ENCODE measurements around the gene DNAH11.

The DNAH11 gene

GRCh38 chr7:21550821-21551531 is 8.1 kb downstream of the DNAH11 start:
- DNase-seq (ENCODE audit: low read depth in 2 of 2) = no peak

- DNase-seq (ENCODE audit: low read depth in 2 of 2) = no peak
These were observed 19.5 kb downstream of the DNAH11 start for GRCh38 chr7:21562385-21562784.

GRCh38 chr7:21565614-21566013 is 22.8 kb downstream of the DNAH11 start:
- DNase-seq (ENCODE audit: low read depth in 2 of 2) = no peak

- DNase-seq (ENCODE audit: low read depth in 2 of 2) = no peak
These were observed 23.3 kb downstream of the DNAH11 start for GRCh38 chr7:21566094-21566493.

GRCh38 chr7:21568762-21569161 is 25.9 kb downstream of the DNAH11 start:
- DNase-seq (ENCODE audit: low read depth in 2 of 2) = no peak

- DNase-seq (ENCODE audit: low read depth in 2 of 2) = no peak
These were observed 29.8 kb downstream of the DNAH11 start for GRCh38 chr7:21572331-21573313.

GRCh38 chr7:21579341-21580072 is 36.7 kb downstream of the DNAH11 start:
- no peak for DNase-seq (ENCODE audit: low read depth in 2 of 2)

- no peak for DNase-seq (ENCODE audit: low read depth in 2 of 2)
These were observed 37.3 kb downstream of the DNAH11 start for GRCh38 chr7:21580073-21580521.

GRCh38 chr7:21585070-21585724 is 42.4 kb downstream of the DNAH11 start:
- DNase-seq (ENCODE audit: low read depth in 2 of 2) = no peak

- no peak for DNase-seq (ENCODE audit: low read depth in 2 of 2)
These were observed 44.4 kb downstream of the DNAH11 start for GRCh38 chr7:21587139-21587784.

GRCh38 chr7:21596801-21597200 is 54.0 kb downstream of the DNAH11 start:
- DNase-seq (ENCODE audit: low read depth in 2 of 2) = no peak

- no peak for DNase-seq (ENCODE audit: low read depth in 2 of 2)
These were observed 60.6 kb downstream of the DNAH11 start for GRCh38 chr7:21603462-21603861.

- DNase-seq (ENCODE audit: low read depth in 2 of 2) = no peak
These were observed 61.3 kb downstream of the DNAH11 start for GRCh38 chr7:21603972-21604749.

GRCh38 chr7:21605008-21605585 is 62.3 kb downstream of the DNAH11 start:
- DNase-seq (ENCODE audit: low read depth in 2 of 2) = no peak

- DNase-seq (ENCODE audit: low read depth in 2 of 2) = no peak
These were observed 65.6 kb downstream of the DNAH11 start for GRCh38 chr7:21608465-21608864.

- no peak for DNase-seq (ENCODE audit: low read depth in 2 of 2)
These were observed 68.3 kb downstream of the DNAH11 start for GRCh38 chr7:21611129-21611528.

GRCh38 chr7:21616091-21616490 is 73.3 kb downstream of the DNAH11 start:
- no peak for DNase-seq (ENCODE audit: low read depth in 2 of 2)

GRCh38 chr7:21616796-21617436 is 74.1 kb downstream of the DNAH11 start:
- DNase-seq (ENCODE audit: low read depth in 2 of 2) = no peak

- DNase-seq (ENCODE audit: low read depth in 2 of 2) = no peak
These were observed 74.7 kb downstream of the DNAH11 start for GRCh38 chr7:21617513-21617912.
